ENCODE data around the gene CCDC8.
A peak's percentile ranks its signal among the peaks of the same experiment; 100 is the strongest.
"Not testable (repeated sequence)": the region's sequence is repeated elsewhere in the genome, so short reads cannot be mapped to it uniquely, and the experiment has no call there.

Gene CCDC8

GRCh38 chr19:46429999-46430398 lies 16.6 kb upstream of the CCDC8 start:
- DNase-seq (ENCODE audit: low read depth): no peak
- no peak overlapping the region for H3K4me3 ChIP-seq (ENCODE audit: low read depth, low read length)

DNA sequence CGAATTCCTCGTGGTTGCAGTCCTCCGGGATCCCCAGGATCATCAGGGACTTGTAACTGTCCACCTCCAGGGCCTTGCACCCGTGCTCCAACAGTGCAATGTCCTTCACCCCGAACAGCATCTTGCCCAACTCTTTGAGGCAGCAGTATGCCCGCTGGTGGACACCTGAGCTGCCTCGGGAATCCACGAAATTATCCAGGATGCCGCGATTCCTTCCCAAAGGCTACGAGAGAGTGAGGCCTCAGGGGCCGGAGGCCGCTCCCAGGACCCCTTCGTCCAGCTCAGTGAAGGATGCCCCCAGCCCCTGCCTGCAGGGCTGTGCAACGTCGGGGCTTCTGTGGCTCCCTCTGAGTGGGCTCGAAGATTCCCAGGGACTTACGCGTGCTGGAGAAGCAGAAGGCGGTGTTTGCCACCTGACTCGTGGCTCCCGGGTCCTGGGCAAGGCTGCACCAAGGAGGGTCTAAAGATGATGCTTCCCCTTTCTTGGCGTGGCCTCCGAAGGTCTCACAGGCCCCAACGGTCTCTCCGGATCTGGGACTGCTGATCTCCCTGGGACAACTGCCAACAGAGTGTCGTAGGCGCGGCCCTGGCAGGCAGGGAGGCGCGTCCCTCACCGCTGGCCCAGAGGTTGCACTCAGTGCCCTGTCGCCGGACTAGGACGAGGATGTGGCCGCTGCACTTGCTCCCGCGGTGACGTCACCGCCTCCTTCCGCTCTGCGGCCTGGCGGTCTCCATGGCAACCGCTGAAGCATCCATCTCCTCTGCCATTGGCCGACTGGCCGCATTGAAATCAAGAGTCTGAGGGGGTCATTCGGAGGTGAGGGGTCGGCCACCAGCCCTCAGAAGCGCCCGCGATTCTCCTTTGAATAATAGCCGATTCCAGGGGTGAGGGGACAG lies 15.1 kb upstream of the CCDC8 start, which contains the start of gene PNMA8C:
Gene PNMA8C, minus strand, starts transcription at position 698 of the 897 bp plus-strand sequence. Its CDS starts 577 bp downstream, at position 121.
- H3K4me3 ChIP-seq (ENCODE audit: low read depth, low read length): no peak within 1 kb of the TSS
- DNase-seq (ENCODE audit: low read depth): no peak

- DNase-seq (ENCODE audit: low read depth): no peak
- no peak overlapping the region for H3K4me3 ChIP-seq (ENCODE audit: low read depth, low read length)
Measured at GRCh38 chr19:46427518-46428045, 14.2 kb upstream of the CCDC8 start.

GRCh38 chr19:46426506-46427162 lies 13.3 kb upstream of the CCDC8 start:
- H3K4me3 ChIP-seq (ENCODE audit: low read depth, low read length): peak overlapping the region; percentile 62
- no peak for DNase-seq (ENCODE audit: low read depth)

- peak overlapping the region; percentile 62 for H3K4me3 ChIP-seq (ENCODE audit: low read depth, low read length)
- no peak for DNase-seq (ENCODE audit: low read depth)
Measured at GRCh38 chr19:46426035-46426505, 12.7 kb upstream of the CCDC8 start.

- no peak overlapping the region for H3K4me3 ChIP-seq (ENCODE audit: low read depth, low read length)
- DNase-seq (ENCODE audit: low read depth): no peak
Measured at GRCh38 chr19:46423188-46423587, 9.8 kb upstream of the CCDC8 start.

- no peak overlapping the region for H3K4me3 ChIP-seq (ENCODE audit: low read depth, low read length)
- DNase-seq (ENCODE audit: low read depth): no peak
Measured at GRCh38 chr19:46422344-46422743, 9.0 kb upstream of the CCDC8 start.

DNA sequence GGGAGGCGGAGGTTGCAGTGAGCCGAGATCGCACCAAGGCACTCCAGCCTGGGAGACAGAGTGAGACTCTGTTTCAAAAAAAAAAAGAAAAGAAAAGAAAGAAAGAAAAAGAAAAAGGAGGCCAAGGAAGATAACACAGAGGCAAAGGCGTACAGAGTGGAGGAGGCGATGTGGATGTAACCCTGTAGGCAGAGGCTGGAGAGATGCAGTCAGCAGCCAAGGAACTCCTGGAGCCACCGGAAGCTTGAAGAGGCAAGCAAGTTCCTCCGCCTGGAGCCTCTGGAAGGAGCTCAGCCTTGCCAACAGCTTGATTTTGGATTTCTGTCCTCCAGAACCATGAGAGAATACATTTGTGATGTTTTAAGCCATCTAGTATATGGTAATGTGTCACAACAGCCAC lies 6.7 kb upstream of the CCDC8 start:
- DNase-seq (ENCODE audit: low read depth): no peak
- H3K4me3 ChIP-seq (ENCODE audit: low read depth, low read length): no peak overlapping the region

GRCh38 chr19:46415804-46416709 lies 2.7 kb upstream of the CCDC8 start:
- peak; percentile 67 for DNase-seq (ENCODE audit: low read depth)
- peak overlapping the region; percentile 36 for H3K4me3 ChIP-seq (ENCODE audit: low read depth, low read length)

GRCh38 chr19:46414899-46415298 lies 1.5 kb upstream of the CCDC8 start:
- DNase-seq (ENCODE audit: low read depth); H3K4me3 ChIP-seq (ENCODE audit: low read depth, low read length): not testable (repeated sequence)

GRCh38 chr19:46412650-46413261 lies 608 bp downstream of the CCDC8 start:
- DNase-seq (ENCODE audit: low read depth): no peak
- H3K4me3 ChIP-seq (ENCODE audit: low read depth, low read length): peak overlapping the region; percentile 90

GRCh38 chr19:46411925-46412649 lies 1.3 kb downstream of the CCDC8 start:
- no peak for DNase-seq (ENCODE audit: low read depth)
- H3K4me3 ChIP-seq (ENCODE audit: low read depth, low read length): peak overlapping the region; percentile 90

DNA sequence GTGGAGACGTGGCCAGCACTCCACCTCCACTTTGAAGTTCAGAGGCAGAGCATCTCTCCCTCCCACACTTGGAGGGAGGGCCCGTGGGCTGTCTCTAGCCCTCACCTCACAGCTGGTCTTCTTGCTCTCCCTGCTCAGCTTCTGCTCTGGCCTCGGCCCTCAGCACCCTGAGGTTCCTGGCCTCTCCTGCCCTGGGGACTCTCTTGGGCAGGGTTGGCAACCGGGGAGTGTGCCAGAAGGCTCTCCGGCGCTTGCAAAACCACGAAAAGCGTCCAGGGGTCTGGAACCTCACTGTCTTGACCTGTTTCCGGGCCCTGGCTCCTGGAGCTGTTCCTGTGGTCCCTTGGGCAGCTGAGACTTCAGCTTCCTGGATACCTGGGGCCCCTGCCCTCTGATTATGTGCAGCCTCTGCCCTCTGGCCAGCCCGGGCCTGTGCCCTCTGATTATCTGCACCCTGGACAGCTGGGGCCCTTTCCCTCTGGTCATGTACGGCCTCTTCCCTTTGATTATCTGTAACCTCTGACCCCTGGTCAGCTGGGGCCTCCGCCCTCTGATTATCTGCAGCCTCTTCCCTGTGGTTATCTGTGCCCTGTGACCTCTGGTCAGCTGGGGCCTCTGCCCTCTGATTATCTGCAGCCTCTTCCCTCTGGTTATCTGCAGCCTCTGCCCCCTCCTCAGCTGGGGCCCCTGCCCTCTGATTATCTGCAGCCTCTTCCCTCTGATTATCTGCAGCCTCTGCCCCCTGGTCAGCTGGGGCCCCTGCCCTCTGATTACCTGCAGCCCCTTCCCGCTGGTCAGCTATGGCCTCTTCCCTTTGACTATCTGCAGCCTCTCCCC lies 2.1 kb downstream of the CCDC8 start:
- peak overlapping the region; percentile 90 for H3K4me3 ChIP-seq (ENCODE audit: low read depth, low read length)
- no peak for DNase-seq (ENCODE audit: low read depth)

GRCh38 chr19:46410205-46411087 lies 2.9 kb downstream of the CCDC8 start:
- no peak for DNase-seq (ENCODE audit: low read depth)
- H3K4me3 ChIP-seq (ENCODE audit: low read depth, low read length): peak overlapping the region; percentile 90

- peak overlapping the region; percentile 7 for H3K4me3 ChIP-seq (ENCODE audit: low read depth, low read length)
- DNase-seq (ENCODE audit: low read depth): no peak
Measured at GRCh38 chr19:46409191-46409590, 4.2 kb downstream of the CCDC8 start.

DNA sequence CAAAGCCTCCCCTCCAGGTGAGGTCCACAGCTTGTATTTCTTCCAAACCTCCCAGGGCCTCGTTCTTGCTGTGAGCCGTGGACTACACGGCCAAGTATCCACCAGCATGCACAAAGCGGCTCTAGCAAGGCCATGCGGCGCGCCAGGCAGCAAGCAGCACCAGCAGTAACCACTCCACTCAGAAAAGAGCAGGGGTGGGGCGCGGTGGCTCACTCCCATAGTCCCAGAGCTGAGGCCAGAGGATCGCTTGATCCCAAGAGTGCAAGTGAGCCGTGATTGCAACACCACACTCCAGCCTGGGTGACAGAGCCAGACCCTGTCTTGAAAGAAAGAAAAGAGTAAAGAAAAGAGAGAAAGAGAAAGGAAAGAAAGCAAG lies 4.7 kb downstream of the CCDC8 start:
- H3K4me3 ChIP-seq (ENCODE audit: low read depth, low read length): peak overlapping the region; percentile 31
- DNase-seq (ENCODE audit: low read depth): no peak

All from skeletal muscle cell (primary cell).